Progenitor cell of endocrine pancreas (in vitro differentiated cells): ENCODE results near the gene MGA. TPM values are rescaled to one million over a fixed set of nuclear protein-coding genes. Genes with fewer than 3 reads are reported as not detected.

Experiments
- DNase-seq: peaks from one replicate; pipeline ENCODE4 v3.0.0; 2021; ENCODE audit warnings: low spot score; ENCODE audit not compliant: unreplicated experiment
- H3K27ac Mint-ChIP-seq: 2 replicates; pipeline ENCODE4 v1.8.0; 2021; ENCODE audit warnings: mild to moderate bottlenecking, moderate library complexity, mixed read lengths
- H3K27me3 Mint-ChIP-seq: 2 replicates; pipeline ENCODE4 v1.8.0; 2021; ENCODE audit warnings: mixed read lengths
- H3K36me3 Mint-ChIP-seq: 2 replicates; pipeline ENCODE4 v1.8.0; 2022; ENCODE audit warnings: mixed read lengths; ENCODE audit not compliant: insufficient read depth
- H3K4me1 Mint-ChIP-seq: 2 replicates; pipeline ENCODE4 v1.8.0; 2021; ENCODE audit warnings: low read depth, mixed read lengths
- H3K4me3 Mint-ChIP-seq: 2 replicates; pipeline ENCODE4 v1.8.0; 2021; ENCODE audit warnings: low read depth, mild to moderate bottlenecking, moderate library complexity, mixed read lengths
- H3K9me3 Mint-ChIP-seq: 2 replicates; pipeline ENCODE4 v1.8.0; 2021; ENCODE audit warnings: low read depth, mixed read lengths
- total RNA-seq: library from RNA; stranded (reverse); gene quantifications from 2 replicates; pipeline ENCODE4 v1.2.1, GENCODE V29; 2021
- TF ChIP-seq, protein P1 (sequence below): fragments of 200-600 bp; sonication (generic); IDR thresholded peaks from one replicate; pipeline ENCODE4 v1.5.0; 2021; ENCODE audit warnings: antibody characterized with exemption, mild to moderate bottlenecking; ENCODE audit not compliant: unreplicated experiment

MGA gene
- total RNA-seq, 1 donor from 2014 or later: 71.2 TPM

DNA sequence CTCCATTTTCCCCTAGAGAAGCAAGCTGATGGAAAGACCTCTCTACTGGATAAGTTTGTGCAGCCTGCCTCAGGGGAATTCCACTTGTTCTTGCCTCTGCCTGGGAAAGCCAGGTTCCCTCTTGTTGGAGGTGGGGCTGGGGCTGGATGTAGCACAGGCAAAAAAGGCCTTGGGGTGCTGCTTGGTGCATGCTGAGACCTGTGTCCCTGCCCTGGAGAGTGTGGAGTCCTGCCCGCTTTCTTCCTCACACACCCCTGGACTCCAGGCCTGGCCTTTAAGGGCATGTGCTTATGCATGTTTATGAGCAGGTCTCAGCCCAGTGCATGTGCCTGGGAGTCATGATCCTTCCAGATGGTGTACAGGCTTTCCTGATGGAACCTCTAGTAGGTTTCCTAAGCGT is 144.2 kb downstream of the MGA start:
- no peaks in the 10 kb centered on the region for H3K27me3 Mint-ChIP-seq
- peaks cover 5% of the 10 kb centered on the region for H3K36me3 Mint-ChIP-seq
- DNase-seq: no peak
- TF ChIP-seq, protein P1, sequence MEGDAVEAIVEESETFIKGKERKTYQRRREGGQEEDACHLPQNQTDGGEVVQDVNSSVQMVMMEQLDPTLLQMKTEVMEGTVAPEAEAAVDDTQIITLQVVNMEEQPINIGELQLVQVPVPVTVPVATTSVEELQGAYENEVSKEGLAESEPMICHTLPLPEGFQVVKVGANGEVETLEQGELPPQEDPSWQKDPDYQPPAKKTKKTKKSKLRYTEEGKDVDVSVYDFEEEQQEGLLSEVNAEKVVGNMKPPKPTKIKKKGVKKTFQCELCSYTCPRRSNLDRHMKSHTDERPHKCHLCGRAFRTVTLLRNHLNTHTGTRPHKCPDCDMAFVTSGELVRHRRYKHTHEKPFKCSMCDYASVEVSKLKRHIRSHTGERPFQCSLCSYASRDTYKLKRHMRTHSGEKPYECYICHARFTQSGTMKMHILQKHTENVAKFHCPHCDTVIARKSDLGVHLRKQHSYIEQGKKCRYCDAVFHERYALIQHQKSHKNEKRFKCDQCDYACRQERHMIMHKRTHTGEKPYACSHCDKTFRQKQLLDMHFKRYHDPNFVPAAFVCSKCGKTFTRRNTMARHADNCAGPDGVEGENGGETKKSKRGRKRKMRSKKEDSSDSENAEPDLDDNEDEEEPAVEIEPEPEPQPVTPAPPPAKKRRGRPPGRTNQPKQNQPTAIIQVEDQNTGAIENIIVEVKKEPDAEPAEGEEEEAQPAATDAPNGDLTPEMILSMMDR: no peak
- H3K9me3 Mint-ChIP-seq: no peaks in the 10 kb centered on the region
- H3K4me1 Mint-ChIP-seq: no peaks in the 10 kb centered on the region
- H3K4me3 Mint-ChIP-seq: no peak overlapping the region
- H3K27ac Mint-ChIP-seq: no peak overlapping the region

DNA sequence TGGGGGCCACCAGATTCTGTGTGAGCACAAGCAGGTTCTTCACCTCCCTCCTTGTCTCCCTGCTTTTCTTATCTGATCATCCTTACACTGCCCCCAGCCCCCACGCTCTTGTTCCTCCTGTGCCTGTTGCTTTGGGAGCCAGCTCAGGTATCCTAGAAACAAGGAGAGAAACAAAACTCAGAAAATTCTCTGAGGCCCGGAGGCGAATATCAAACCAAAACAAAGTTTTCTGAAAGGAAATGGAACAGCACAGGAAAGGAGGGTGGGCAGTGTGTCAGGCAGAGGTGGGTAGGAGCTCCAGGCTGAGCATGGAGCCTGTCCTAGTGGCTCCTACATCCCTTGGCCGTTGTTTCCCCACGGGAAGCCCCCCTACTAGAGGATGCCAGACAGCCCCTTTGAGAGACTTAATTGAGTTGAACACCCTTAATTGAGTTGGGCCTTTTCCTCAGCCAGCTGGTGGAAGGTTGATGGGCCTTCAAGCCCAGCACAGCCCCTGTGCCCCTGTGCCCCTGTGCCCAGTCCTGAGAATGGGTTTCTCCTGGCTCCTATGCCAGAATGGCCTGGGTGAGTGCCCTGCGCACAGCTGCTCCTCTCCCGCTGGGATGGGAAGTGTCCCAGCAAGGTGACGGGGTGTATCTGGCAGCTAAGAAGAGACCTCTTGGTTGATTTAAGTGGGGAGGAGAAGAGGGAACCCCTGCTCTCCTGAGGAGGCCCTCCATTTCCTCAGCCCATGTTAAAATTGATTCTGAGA is 144.9 kb downstream of the MGA start:
- H3K27ac Mint-ChIP-seq: no peak overlapping the region
- peaks cover 5% of the 10 kb centered on the region for H3K36me3 Mint-ChIP-seq
- TF ChIP-seq, protein P1: no peak
- H3K4me1 Mint-ChIP-seq: no peaks in the 10 kb centered on the region
- H3K4me3 Mint-ChIP-seq: no peak overlapping the region
- no peaks in the 10 kb centered on the region for H3K9me3 Mint-ChIP-seq
- H3K27me3 Mint-ChIP-seq: no peaks in the 10 kb centered on the region
- DNase-seq: no peak

DNA sequence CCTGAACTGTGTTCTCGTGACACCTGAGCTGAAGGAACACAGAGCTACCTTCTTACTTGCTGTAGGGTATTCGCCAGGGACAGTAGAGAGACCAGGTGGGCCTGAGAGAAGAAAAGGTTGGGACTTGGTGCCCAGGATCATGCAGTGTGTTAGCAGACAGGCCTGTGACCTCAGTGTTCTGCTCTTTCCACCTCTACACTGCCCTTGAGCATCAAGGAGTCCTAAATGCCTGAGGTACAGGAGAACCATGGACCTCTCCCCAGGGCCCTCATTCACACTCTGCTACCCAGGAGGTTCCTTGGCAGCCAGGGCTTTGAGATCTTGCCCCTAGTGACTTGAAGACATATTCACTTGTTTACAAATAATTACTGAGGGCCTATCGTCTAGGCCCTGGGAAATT is 145.5 kb downstream of the MGA start:
- H3K27ac Mint-ChIP-seq: no peak overlapping the region
- DNase-seq: no peak

DNA sequence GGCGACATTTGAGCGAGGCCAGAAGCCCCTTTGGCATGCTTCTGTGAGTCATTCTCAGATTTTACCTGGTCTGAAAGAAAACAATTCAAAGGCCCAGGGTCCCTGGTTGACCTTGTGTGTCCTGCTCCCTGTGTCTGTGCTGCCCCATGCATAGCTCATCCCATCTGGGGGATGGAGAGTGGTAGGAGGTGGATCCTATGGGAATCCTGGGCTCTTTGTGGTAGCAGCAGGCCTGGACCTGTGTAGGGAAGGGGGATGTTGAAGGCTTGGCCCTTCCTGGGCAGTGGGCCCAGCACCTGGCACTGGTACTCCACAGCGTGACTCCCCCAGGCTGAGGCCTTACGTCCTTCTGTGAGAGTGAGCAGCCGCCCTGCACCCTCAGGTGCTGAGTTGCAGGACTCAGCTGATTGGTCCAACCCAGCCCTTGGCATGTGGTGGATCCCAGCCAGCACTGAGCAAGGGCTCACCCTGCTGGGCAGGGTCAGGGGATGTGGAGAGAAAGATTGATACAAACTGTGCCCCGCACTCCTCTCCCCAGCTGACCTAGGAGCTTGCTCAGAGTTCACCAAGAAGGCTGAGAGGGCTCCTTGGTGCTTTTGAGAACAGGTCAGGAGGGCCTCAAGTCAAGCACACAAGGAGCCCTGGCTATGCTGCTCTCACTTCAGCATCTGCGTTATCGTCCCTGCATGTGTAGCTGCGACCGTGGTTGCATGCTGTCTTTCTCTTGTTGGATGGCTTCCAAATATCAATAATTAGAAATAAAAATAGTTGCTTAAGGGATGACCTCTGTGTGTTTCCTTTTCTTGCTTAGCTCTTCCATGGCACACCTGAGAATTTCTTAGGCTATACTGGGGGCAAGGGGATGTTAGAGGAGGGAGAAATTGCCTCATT is 146.3 kb downstream of the MGA start:
- no peaks in the 10 kb centered on the region for H3K27me3 Mint-ChIP-seq
- H3K9me3 Mint-ChIP-seq: no peaks in the 10 kb centered on the region
- H3K27ac Mint-ChIP-seq: peak overlapping the region; percentile 60
- H3K4me3 Mint-ChIP-seq: no peak overlapping the region
- no peaks in the 10 kb centered on the region for H3K4me1 Mint-ChIP-seq
- no peak for DNase-seq
- TF ChIP-seq, protein P1: no peak
- no peaks in the 10 kb centered on the region for H3K36me3 Mint-ChIP-seq

More for the DNA sequence above, 145.5 kb downstream of the MGA start:
- Mint-ChIP-seq H3K4me3 (no peak overlapping the region), H3K27me3 (no peaks in the 10 kb centered on the region), H3K9me3 (no peaks in the 10 kb centered on the region), H3K36me3 (peaks cover 3% of the 10 kb centered on the region), H3K4me1 (no peaks in the 10 kb centered on the region)
- TF ChIP-seq, protein P1: no peak

DNA sequence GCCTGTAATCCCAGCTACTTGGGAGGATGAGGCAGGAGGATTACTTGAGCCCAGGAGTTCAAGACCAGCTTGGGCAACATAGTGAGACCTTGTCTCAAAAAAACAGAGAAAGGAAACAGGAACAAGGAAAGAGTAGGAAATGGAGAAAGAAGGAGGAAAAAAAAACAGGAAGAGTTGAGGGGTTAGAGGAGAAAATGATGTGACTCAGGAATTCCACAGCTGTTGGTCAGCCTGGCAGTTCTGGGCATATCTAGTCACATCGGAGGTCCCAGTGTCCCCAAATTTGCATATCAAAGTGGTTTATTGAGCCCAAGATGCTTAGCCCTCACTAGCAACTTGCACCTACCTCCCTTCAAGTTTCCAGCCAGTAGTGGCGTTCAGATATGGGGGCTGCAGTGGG is 148.9 kb downstream of the MGA start:
- no peaks in the 10 kb centered on the region for H3K4me1 Mint-ChIP-seq
- no peak overlapping the region for H3K4me3 Mint-ChIP-seq
- H3K9me3 Mint-ChIP-seq: no peaks in the 10 kb centered on the region
- H3K36me3 Mint-ChIP-seq: peaks cover 4% of the 10 kb centered on the region
- TF ChIP-seq, protein P1: no peak
- no peak overlapping the region for H3K27ac Mint-ChIP-seq
- H3K27me3 Mint-ChIP-seq: no peaks in the 10 kb centered on the region
- no peak for DNase-seq
